IMR-90 (cell line): Measurements from ENCODE around the gene IGSF3. TPM values are rescaled to one million over a fixed set of nuclear protein-coding genes. Genes with fewer than 3 reads are reported as not detected.

ENCODE experiments used
- ATAC-seq: fragments of 200-7000 bp; cut with Tn5 transposase; 2 replicates; pipeline ENCODE4 v1.9.1; 2020; ENCODE audit warnings: low read depth, mild to moderate bottlenecking, moderate library complexity
- BruUV-seq: library from RNA; stranded (reverse); fragments of 400-500 nt; replicated peaks from 2 replicates; lab custom pipeline; 2021; lab: Mats Ljungman, UMichigan
- CTCF ChIA-PET: fragments of 300-600 bp; formaldehyde crosslinking; extraction: SDS; loops from one replicate; lab custom pipeline; 2021; ENCODE audit warnings: antibody characterized with exemption; lab: Yijun Ruan, JAX
- POLR2A ChIA-PET: fragments of 300-600 bp; sonication (Branson Sonifier 250); formaldehyde crosslinking; loops from one replicate; lab custom pipeline; 2022; ENCODE audit warnings: antibody characterized with exemption; ENCODE audit not compliant: unreplicated experiment; lab: Charles Lee
- DNase-seq: peaks from one replicate; pipeline ENCODE4 v3.0.0; 2013
- H2AFZ ChIP-seq: replicated peaks from 2 replicates; pipeline ENCODE3; 2013; ENCODE audit warnings: low read length, mild to moderate bottlenecking; ENCODE audit not compliant: poor library complexity
- H2AK5ac ChIP-seq: 2 replicates; pipeline ENCODE4 v1.6.1; 2013; ENCODE audit warnings: low read depth, low read length, inconsistent platforms
- H2AK9ac ChIP-seq: replicated peaks from 2 replicates; pipeline ENCODE3; 2013; ENCODE audit warnings: mild to moderate bottlenecking, low read depth, low read length, moderate library complexity; ENCODE audit not compliant: poor library complexity
- H2BK120ac ChIP-seq: 2 replicates; pipeline ENCODE4 v1.6.1; 2013; ENCODE audit warnings: low read depth, low read length, inconsistent platforms
- H2BK15ac ChIP-seq: 3 replicates; pipeline ENCODE4 v1.6.1; 2013; ENCODE audit warnings: low read depth, low read length, inconsistent platforms
- H2BK20ac ChIP-seq: 2 replicates; pipeline ENCODE4 v1.6.1; 2013; ENCODE audit warnings: low read depth, mild to moderate bottlenecking, inconsistent platforms, low read length, moderate library complexity
- H2BK5ac ChIP-seq: 2 replicates; pipeline ENCODE4 v1.6.1; 2013; ENCODE audit warnings: mild to moderate bottlenecking, low read depth, low read length, inconsistent platforms; ENCODE audit not compliant: poor library complexity, severe bottlenecking
- H3K14ac ChIP-seq: replicated peaks from 2 replicates; pipeline ENCODE4 v1.6.1; 2013; ENCODE audit warnings: low read depth, low read length, inconsistent platforms
- H3K18ac ChIP-seq: 2 replicates; pipeline ENCODE4 v1.6.1; 2013; ENCODE audit warnings: low read depth, low read length, control low read depth
- H3K23ac ChIP-seq: 2 replicates; pipeline ENCODE4 v1.6.1; 2013; ENCODE audit warnings: low read depth, low read length, inconsistent platforms
- H3K27ac ChIP-seq: 2 replicates; pipeline ENCODE4 v1.5.1; 2013; ENCODE audit warnings: mild to moderate bottlenecking, control low read depth, low read length; ENCODE audit not compliant: insufficient read depth
- H3K27me3 ChIP-seq: 2 replicates; pipeline ENCODE4 v1.6.1; 2013; ENCODE audit warnings: low read length; ENCODE audit not compliant: control insufficient read depth, insufficient read depth
- H3K36me3 ChIP-seq: 2 replicates; pipeline ENCODE4 v1.6.1; 2013; ENCODE audit warnings: low read length, mixed read lengths; ENCODE audit not compliant: control insufficient read depth, insufficient read depth
- H3K4ac ChIP-seq: 2 replicates; pipeline ENCODE4 v1.6.1; 2013; ENCODE audit warnings: low read depth, low read length, inconsistent platforms
- H3K4me1 ChIP-seq: 2 replicates; pipeline ENCODE4 v1.6.1; 2013; ENCODE audit warnings: low read length, mixed read lengths; ENCODE audit not compliant: control insufficient read depth, insufficient read depth
- H3K4me2 ChIP-seq: 2 replicates; pipeline ENCODE4 v1.6.1; 2013; ENCODE audit warnings: low read depth, mild to moderate bottlenecking, control low read depth, low read length, moderate library complexity
- H3K4me3 ChIP-seq: 2 replicates; pipeline ENCODE4 v1.5.1; 2013; ENCODE audit warnings: low read depth, mild to moderate bottlenecking, control low read depth, low read length, moderate library complexity; ENCODE audit not compliant: insufficient read depth
- H3K56ac ChIP-seq: 2 replicates; pipeline ENCODE4 v1.6.1; 2013; ENCODE audit warnings: low read length, inconsistent platforms; ENCODE audit not compliant: insufficient read depth; ENCODE audit errors: extremely low read depth
- H3K79me1 ChIP-seq, 2 experiments: 2 replicates each; pipeline ENCODE4 v1.6.1; 2013; ENCODE audit warnings: low read length in 2 of 2, inconsistent platforms in 1 of 2, low read depth in 1 of 2
- H3K9ac ChIP-seq: 2 replicates; pipeline ENCODE4 v1.6.1; 2013; ENCODE audit warnings: low read depth, low read length, control low read depth
- H3K9me1 ChIP-seq: 2 replicates; pipeline ENCODE4 v1.6.1; 2013; ENCODE audit warnings: low read length, inconsistent platforms; ENCODE audit not compliant: insufficient read depth
- H3K9me3 ChIP-seq: 2 replicates; pipeline ENCODE4 v1.6.1; 2013; ENCODE audit warnings: low read length; ENCODE audit not compliant: control insufficient read depth, insufficient read depth
- H4K20me1 ChIP-seq: 2 replicates; pipeline ENCODE4 v1.6.1; 2013; ENCODE audit warnings: low read length, inconsistent platforms; ENCODE audit not compliant: insufficient read depth
- H4K5ac ChIP-seq: 2 replicates; pipeline ENCODE4 v1.6.1; 2013; ENCODE audit warnings: mild to moderate bottlenecking, low read depth, low read length, control low read depth
- H4K8ac ChIP-seq, 2 experiments: 2 replicates each; pipeline ENCODE4 v1.6.1; 2013; ENCODE audit warnings: low read depth in 2 of 2, low read length in 2 of 2, control low read depth in 1 of 2, inconsistent platforms in 1 of 2
- H4K91ac ChIP-seq: 2 replicates; pipeline ENCODE4 v1.6.1; 2013; ENCODE audit warnings: low read depth, low read length, inconsistent platforms; ENCODE audit not compliant: insufficient read depth
- CHD1 ChIP-seq: IDR thresholded peaks from 2 replicates; pipeline ENCODE4 v1.6.1; 2012; ENCODE audit warnings: low read depth, low read length, improper control_type of control experiment
- CTCF ChIP-seq: conservative IDR thresholded peaks from 2 replicates; pipeline ENCODE4 v1.5.1; 2012; ENCODE audit warnings: mild to moderate bottlenecking, low read depth, low read length, improper control_type of control experiment
- MAFK ChIP-seq: IDR thresholded peaks from 2 replicates; pipeline ENCODE4 v1.6.1; 2012; ENCODE audit warnings: low read depth, low read length, improper control_type of control experiment
- dilution Hi-C: fragments of 300-500 bp; cut with HindIII; formaldehyde crosslinking; loops from one replicate; pipeline ENCODE4 v1.14.3; 2018; ENCODE audit warnings: low sequenced_read_pairs; ENCODE audit not compliant: unreplicated experiment
- in situ Hi-C: fragments of 300-500 bp; cut with MboI; formaldehyde crosslinking; loops from 3 replicates; pipeline ENCODE4 v1.14.3; 2019; ENCODE audit warnings: low sequenced_read_pairs, inconsistent platforms, mixed read lengths
- intact Hi-C: fragments of 100-400 bp; cut with micrococcal nuclease; formaldehyde crosslinking; loops from 2 replicates; pipeline ENCODE4 v1.10.0; 2022
- polyA plus RNA-seq, 3 experiments: library from polyadenylated mRNA; depleted of rRNA; stranded (reverse); fragments of >200 nt; gene quantifications; 2 replicates each; pipeline ENCODE4 v1.2.3, GENCODE V29; 2012; ENCODE audit warnings: low replicate concordance in 1 of 3
- total RNA-seq: library from RNA; depleted of rRNA; stranded (reverse); fragments of >200 nt; gene quantifications from 2 replicates; pipeline ENCODE4 v1.2.3, GENCODE V29; 2012

Gene IGSF3
- total and polyA plus RNA-seq, 2 of the 4 experiments (the other 2 are of a cell fraction) = under 0.01 to 0.02 TPM

DNA sequence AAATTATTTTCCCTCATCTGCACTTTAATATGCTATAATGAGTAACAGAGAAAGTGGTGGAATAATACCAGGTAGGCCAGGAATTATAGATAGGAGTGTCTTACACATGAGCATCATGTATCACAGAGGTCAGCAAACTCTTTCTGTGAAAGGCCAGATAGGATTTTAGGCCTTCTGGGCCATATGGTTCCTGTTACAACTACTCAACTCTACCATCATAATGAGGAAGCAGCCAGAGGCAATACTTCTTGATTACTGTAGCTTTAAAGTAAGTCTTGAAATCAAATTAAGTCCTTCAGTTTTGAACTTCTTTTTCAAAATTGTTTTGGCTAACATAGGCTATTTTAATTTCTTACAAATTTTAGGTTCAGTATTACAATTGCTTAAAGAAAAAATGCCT is 32.1 kb upstream of the IGSF3 start:
- H4K91ac ChIP-seq = no peak overlapping the region
- dilution Hi-C loops (no loop called here), in situ Hi-C loops (no loop called here), intact Hi-C loops (no loop called here)
- H3K23ac ChIP-seq = no peak overlapping the region
- H3K4ac ChIP-seq = no peak overlapping the region
- POLR2A ChIA-PET = no interaction called here
- no peak overlapping the region for H3K4me3 ChIP-seq
- no peak overlapping the region for H3K56ac ChIP-seq
- no peaks in the 10 kb centered on the region for H3K36me3 ChIP-seq
- no peak for DNase-seq
- no peaks in the 10 kb centered on the region for H3K9me1 ChIP-seq
- no peak overlapping the region for H3K27ac ChIP-seq
- no peak overlapping the region for H4K5ac ChIP-seq
- H3K14ac ChIP-seq = no peak overlapping the region
- no peak overlapping the region for H3K18ac ChIP-seq
- no peak overlapping the region for H2BK5ac ChIP-seq
- no peaks in the 10 kb centered on the region for H3K79me1 ChIP-seq
- no peaks in the 10 kb centered on the region for H4K20me1 ChIP-seq
- H2AFZ ChIP-seq = no peak overlapping the region
- H4K8ac ChIP-seq = no peak overlapping the region
- no peak overlapping the region for H3K9ac ChIP-seq
- CTCF ChIA-PET = no interaction called here
- no peak for TF ChIP-seq MAFK
- TF ChIP-seq CHD1 = no peak
- TF ChIP-seq CTCF = no peak
- H2AK5ac ChIP-seq = no peak overlapping the region
- no peak for ATAC-seq
- H3K27me3 ChIP-seq = no peaks in the 10 kb centered on the region
- no peaks in the 10 kb centered on the region for H3K4me1 ChIP-seq
- no TSS peak for BruUV-seq
- H2BK15ac ChIP-seq = no peak overlapping the region
- no peak overlapping the region for H3K4me2 ChIP-seq
- no peak overlapping the region for H2BK20ac ChIP-seq
- H2BK120ac ChIP-seq = no peak overlapping the region
- H2AK9ac ChIP-seq = no peak overlapping the region
- H3K9me3 ChIP-seq = no peaks in the 10 kb centered on the region
